NCI-H460 (cell line): ENCODE results near the gene WDR12. TPM values are rescaled to one million over a fixed set of nuclear protein-coding genes. Genes with fewer than 3 reads are reported as not detected.

ENCODE experiments used
- total RNA-seq: library from RNA; depleted of rRNA; stranded (reverse); fragments of >200 nt; shearing (Covaris generic); gene quantifications from 2 replicates; pipeline ENCODE4 v1.2.3, GENCODE V29; 2014; rRNA removed

Gene WDR12
- total RNA-seq, 1 experiment from 2014 or later, result 161 TPM

Other genes starting within 250 kb of the WDR12 start
- gene ICA1L, start 39.9 kb downstream of the WDR12 start, total RNA-seq, result 5.6 and 6.9 TPM in 2 replicates
- gene CARF, start 602 bp upstream of the WDR12 start, total RNA-seq, result 2.2 and 5.2 TPM in 2 replicates
- 16.2 and 23.3 TPM in 2 replicates for gene NBEAL1, start 103.2 kb upstream of the WDR12 start, total RNA-seq